ENCODE data around the gene FAM193B. TPM values are rescaled to one million over a fixed set of nuclear protein-coding genes. Genes with fewer than 3 reads are reported as not detected.

Gene FAM193B
- total and polyA plus RNA-seq, 4 donors: 14.3 to 31.8 (median 15.8) TPM

DNA sequence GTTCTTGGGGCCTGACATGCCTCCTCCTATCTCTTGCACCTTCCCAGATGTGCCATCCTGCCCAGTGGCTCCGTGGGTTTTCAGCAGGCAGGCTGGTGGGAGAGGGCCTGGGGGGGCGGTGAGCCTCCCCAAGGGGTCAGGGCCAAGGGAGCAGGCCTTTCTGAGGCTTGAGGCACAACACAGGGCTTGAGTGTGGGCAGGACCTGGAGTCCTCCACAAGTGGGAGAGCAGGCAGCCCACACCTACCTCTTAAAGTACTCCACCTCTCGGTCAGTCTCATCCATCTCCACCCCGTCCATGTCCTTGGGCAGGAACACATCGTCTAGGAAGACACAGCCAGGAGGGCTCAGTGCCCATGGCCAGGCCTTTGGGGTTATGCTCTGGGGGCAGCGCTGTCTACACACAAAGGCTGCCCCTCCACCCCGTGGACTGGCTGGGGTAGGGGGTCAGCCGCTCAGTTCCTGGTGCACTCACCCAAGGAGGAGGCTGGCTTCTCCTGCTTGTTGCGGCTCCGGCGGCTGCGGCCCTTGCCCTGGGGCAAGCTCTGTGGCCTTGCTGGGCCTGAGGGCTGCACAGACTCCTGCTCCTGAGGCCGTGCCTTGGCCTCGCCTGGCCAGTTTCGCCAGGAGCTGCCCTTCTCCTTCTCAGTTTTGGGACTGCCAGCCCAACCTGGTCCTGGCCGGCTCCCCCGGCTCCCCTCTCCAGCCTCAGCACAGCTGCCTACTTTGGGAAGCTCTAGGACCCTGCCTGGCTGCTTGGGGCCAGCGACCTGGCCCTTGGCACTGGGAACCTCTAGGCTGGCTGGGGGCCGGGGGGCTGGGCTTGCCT, 30.4 kb downstream of the FAM193B start:
- Histone ChIP-seq H3K9me3 (ENCODE audit: control insufficient read depth in 4 of 4, low read length in 3 of 4) (no peaks in the 10 kb centered on the region), H3K36me3 (ENCODE audit: control insufficient read depth in 4 of 4, insufficient read depth in 3 of 4, low read depth in 1 of 4, low read length in 3 of 4) (peaks cover 10 to 77% (median 41%) of the 10 kb centered on the region in 4 donors), H3K27ac (ENCODE audit: low read depth in 1 of 2, low read length in 2 of 2) (no peak overlapping the region), H3K4me1 (ENCODE audit: control insufficient read depth in 4 of 4, insufficient read depth in 4 of 4, low read length in 3 of 4) (peaks cover 0 to 6% (median under 1%) of the 10 kb centered on the region in 4 donors), H3K27me3 (ENCODE audit: control insufficient read depth in 4 of 4, insufficient read depth in 4 of 4, low read length in 3 of 4) (no peaks in the 10 kb centered on the region), H3K9ac (ENCODE audit: low read depth in 1 of 2, low read length in 2 of 2) (no peak overlapping the region), H3K4me3 (ENCODE audit: low read depth in 1 of 3, low read length in 3 of 3) (no peak overlapping the region)
- WGBS: 96% methylated on average over 19 of the region's 19 CpGs
- no peak for DNase-seq (ENCODE audit: low spot score)
- TF ChIP-seq, protein P1, sequence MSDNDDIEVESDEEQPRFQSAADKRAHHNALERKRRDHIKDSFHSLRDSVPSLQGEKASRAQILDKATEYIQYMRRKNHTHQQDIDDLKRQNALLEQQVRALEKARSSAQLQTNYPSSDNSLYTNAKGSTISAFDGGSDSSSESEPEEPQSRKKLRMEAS (IDR thresholded peaks at IDR 0.05): no peak
- TF ChIP-seq HNF4G (IDR thresholded peaks at IDR 0.05): no peak
- TF ChIP-seq, protein P2, sequence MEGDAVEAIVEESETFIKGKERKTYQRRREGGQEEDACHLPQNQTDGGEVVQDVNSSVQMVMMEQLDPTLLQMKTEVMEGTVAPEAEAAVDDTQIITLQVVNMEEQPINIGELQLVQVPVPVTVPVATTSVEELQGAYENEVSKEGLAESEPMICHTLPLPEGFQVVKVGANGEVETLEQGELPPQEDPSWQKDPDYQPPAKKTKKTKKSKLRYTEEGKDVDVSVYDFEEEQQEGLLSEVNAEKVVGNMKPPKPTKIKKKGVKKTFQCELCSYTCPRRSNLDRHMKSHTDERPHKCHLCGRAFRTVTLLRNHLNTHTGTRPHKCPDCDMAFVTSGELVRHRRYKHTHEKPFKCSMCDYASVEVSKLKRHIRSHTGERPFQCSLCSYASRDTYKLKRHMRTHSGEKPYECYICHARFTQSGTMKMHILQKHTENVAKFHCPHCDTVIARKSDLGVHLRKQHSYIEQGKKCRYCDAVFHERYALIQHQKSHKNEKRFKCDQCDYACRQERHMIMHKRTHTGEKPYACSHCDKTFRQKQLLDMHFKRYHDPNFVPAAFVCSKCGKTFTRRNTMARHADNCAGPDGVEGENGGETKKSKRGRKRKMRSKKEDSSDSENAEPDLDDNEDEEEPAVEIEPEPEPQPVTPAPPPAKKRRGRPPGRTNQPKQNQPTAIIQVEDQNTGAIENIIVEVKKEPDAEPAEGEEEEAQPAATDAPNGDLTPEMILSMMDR (IDR thresholded peaks at IDR 0.05; ENCODE audit: low read depth, low read length, missing input control): no peak
- no peak for TF ChIP-seq JUND (IDR thresholded peaks at IDR 0.05)
- no peak for TF ChIP-seq RAD21 (IDR thresholded peaks at IDR 0.05)
- no peak for TF ChIP-seq FOXA1 (IDR thresholded peaks at IDR 0.05)
- no peak for TF ChIP-seq GABPA (IDR thresholded peaks at IDR 0.05 in 1 of 2, conservative IDR thresholded peaks at IDR 0.05 in 1 of 2)
- TF ChIP-seq, protein P3, sequence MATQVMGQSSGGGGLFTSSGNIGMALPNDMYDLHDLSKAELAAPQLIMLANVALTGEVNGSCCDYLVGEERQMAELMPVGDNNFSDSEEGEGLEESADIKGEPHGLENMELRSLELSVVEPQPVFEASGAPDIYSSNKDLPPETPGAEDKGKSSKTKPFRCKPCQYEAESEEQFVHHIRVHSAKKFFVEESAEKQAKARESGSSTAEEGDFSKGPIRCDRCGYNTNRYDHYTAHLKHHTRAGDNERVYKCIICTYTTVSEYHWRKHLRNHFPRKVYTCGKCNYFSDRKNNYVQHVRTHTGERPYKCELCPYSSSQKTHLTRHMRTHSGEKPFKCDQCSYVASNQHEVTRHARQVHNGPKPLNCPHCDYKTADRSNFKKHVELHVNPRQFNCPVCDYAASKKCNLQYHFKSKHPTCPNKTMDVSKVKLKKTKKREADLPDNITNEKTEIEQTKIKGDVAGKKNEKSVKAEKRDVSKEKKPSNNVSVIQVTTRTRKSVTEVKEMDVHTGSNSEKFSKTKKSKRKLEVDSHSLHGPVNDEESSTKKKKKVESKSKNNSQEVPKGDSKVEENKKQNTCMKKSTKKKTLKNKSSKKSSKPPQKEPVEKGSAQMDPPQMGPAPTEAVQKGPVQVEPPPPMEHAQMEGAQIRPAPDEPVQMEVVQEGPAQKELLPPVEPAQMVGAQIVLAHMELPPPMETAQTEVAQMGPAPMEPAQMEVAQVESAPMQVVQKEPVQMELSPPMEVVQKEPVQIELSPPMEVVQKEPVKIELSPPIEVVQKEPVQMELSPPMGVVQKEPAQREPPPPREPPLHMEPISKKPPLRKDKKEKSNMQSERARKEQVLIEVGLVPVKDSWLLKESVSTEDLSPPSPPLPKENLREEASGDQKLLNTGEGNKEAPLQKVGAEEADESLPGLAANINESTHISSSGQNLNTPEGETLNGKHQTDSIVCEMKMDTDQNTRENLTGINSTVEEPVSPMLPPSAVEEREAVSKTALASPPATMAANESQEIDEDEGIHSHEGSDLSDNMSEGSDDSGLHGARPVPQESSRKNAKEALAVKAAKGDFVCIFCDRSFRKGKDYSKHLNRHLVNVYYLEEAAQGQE (IDR thresholded peaks at IDR 0.05): no peak
- TF ChIP-seq, protein P4, sequence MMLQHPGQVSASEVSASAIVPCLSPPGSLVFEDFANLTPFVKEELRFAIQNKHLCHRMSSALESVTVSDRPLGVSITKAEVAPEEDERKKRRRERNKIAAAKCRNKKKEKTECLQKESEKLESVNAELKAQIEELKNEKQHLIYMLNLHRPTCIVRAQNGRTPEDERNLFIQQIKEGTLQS (IDR thresholded peaks at IDR 0.05): no peak

DNA sequence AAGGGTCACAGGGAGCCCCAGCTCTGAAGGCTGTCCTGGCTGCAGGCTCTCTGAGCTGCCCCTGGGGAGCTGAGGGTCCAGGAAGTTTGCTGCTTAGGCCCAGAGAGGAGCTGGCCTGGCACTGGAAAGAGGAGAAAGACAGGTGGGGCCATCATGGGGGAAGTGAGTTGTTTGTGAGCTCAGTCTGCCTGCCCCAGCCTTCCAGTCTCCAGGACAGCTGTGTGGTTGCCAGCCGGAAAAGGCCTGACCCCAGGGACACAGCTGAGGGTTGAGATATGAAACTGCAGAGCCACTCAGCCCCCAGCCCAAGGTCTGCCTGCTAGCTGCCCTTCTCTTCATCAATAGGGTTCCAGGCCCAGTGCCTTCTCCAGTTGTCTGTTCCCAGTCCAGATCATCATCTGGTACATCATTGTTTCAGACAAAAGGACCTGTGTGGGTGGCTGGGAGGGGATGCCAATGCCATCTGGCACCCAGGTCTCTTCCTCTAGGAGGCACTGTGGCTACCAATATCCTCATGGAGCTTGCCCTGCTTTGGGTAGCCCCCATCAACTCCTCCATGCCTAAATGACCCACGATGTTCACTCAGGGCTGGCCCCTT, 33.3 kb downstream of the FAM193B start:
- Histone ChIP-seq H3K36me3 (ENCODE audit: control insufficient read depth in 4 of 4, insufficient read depth in 3 of 4, low read depth in 1 of 4, low read length in 3 of 4) (peaks cover 10 to 50% (median 28%) of the 10 kb centered on the region in 4 donors), H3K4me1 (ENCODE audit: control insufficient read depth in 4 of 4, insufficient read depth in 4 of 4, low read length in 3 of 4) (peaks cover 2 to 18% (median 8%) of the 10 kb centered on the region in 4 donors), H3K4me3 (ENCODE audit: low read depth in 1 of 3, low read length in 3 of 3) (no peak overlapping the region), H3K9me3 (ENCODE audit: control insufficient read depth in 4 of 4, low read length in 3 of 4) (no peaks in the 10 kb centered on the region), H3K27ac (ENCODE audit: low read depth in 1 of 2, low read length in 2 of 2) (no peak overlapping the region), H3K27me3 (ENCODE audit: control insufficient read depth in 4 of 4, insufficient read depth in 4 of 4, low read length in 3 of 4) (no peaks in the 10 kb centered on the region), H3K9ac (ENCODE audit: low read depth in 1 of 2, low read length in 2 of 2) (no peak overlapping the region)
- DNase-seq (ENCODE audit: low spot score): no peak
- 85% methylated on average over 2 of the region's 2 CpGs for WGBS
- TF ChIP-seq EGR1 (IDR thresholded peaks at IDR 0.05; ENCODE audit: low read depth in 2 of 2) (no peak), NR2F2 (IDR thresholded peaks at IDR 0.05) (no peak), HNF4G (IDR thresholded peaks at IDR 0.05) (no peak), TAF1 (conservative IDR thresholded peaks at IDR 0.05) (no peak), JUND (IDR thresholded peaks at IDR 0.05) (no peak), HNF4A (conservative IDR thresholded peaks at IDR 0.05) (no peak), SP1 (IDR thresholded peaks at IDR 0.05) (no peak), FOXA1 (IDR thresholded peaks at IDR 0.05) (no peak), GABPA (IDR thresholded peaks at IDR 0.05 in 1 of 2, conservative IDR thresholded peaks at IDR 0.05 in 1 of 2) (no peak), RAD21 (IDR thresholded peaks at IDR 0.05) (no peak), FOXA2 (IDR thresholded peaks at IDR 0.05) (no peak)
- TF ChIP-seq, protein P5, sequence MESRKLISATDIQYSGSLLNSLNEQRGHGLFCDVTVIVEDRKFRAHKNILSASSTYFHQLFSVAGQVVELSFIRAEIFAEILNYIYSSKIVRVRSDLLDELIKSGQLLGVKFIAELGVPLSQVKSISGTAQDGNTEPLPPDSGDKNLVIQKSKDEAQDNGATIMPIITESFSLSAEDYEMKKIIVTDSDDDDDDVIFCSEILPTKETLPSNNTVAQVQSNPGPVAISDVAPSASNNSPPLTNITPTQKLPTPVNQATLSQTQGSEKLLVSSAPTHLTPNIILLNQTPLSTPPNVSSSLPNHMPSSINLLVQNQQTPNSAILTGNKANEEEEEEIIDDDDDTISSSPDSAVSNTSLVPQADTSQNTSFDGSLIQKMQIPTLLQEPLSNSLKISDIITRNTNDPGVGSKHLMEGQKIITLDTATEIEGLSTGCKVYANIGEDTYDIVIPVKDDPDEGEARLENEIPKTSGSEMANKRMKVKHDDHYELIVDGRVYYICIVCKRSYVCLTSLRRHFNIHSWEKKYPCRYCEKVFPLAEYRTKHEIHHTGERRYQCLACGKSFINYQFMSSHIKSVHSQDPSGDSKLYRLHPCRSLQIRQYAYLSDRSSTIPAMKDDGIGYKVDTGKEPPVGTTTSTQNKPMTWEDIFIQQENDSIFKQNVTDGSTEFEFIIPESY (IDR thresholded peaks at IDR 0.05): no peak
- TF ChIP-seq, protein P3 (IDR thresholded peaks at IDR 0.05): no peak
- TF ChIP-seq, protein P1 (IDR thresholded peaks at IDR 0.05): no peak
